Measurements from ENCODE around the gene MAMDC2. TPM values are rescaled to one million over a fixed set of nuclear protein-coding genes. Genes with fewer than 3 reads are reported as not detected.
A peak's percentile ranks its signal among the peaks of the same experiment; 100 is the strongest.

The MAMDC2 gene
- total and polyA plus RNA-seq, 2 donors (not counting 1 experiment from before 2014, with no cell fraction given): not detected

- POLR2A ChIA-PET: interaction anchor here (0.6 kb wide), 1 partner anchor 42 kb away, joined by 3 read pairs; no protein-coding TSS in a partner anchor
- no peak for TF ChIP-seq EZH2 (IDR thresholded peaks at IDR 0.05; ENCODE audit: borderline replicate concordance, insufficient read depth, low read depth, low read length, poor library complexity, severe bottlenecking)
- TF ChIP-seq CTCF (IDR thresholded peaks at IDR 0.05): no peak
- peaks cover 4 to 11% of the 10 kb centered on the region in 2 experiments for H3K36me3 ChIP-seq (replicated peaks in 1 of 2; ENCODE audit: control extremely low read depth in 1 of 2, control insufficient read depth in 1 of 2, extremely low read depth in 1 of 2, insufficient read depth in 2 of 2, low read length in 1 of 2)
- H3K9ac ChIP-seq (ENCODE audit: low read length): no peak overlapping the region
- H2AFZ ChIP-seq (ENCODE audit: insufficient read depth, low read depth, low read length, poor library complexity, severe bottlenecking): no peak overlapping the region
- intact Hi-C loops (cut with micrococcal nuclease): no loop called here
- ATAC-seq (ENCODE audit: low read depth): no peak
- CTCF ChIA-PET: no interaction called here
- no peak overlapping the region for H3K27ac ChIP-seq (ENCODE audit: low read length in 2 of 2)
- DNase-seq: peak; percentile 48
- H3K4me3 Mint-ChIP-seq: peak overlapping the region; percentile 92
- no peaks in the 10 kb centered on the region for H3K27me3 ChIP-seq (replicated peaks in 1 of 4; ENCODE audit: control extremely low read depth in 1 of 4, control insufficient read depth in 3 of 4, insufficient read depth in 4 of 4, low read length in 3 of 4)
- peaks cover 78% of the 10 kb centered on the region for H3K79me2 ChIP-seq (ENCODE audit: control insufficient read depth, insufficient read depth, low read length)
- H3K4me1 Mint-ChIP-seq: peaks cover 46% of the 10 kb centered on the region
- peak overlapping the region in 1 of 5 experiments; percentile 93 for H3K4me3 ChIP-seq (ENCODE audit: control extremely low read depth in 1 of 5, extremely low read depth in 1 of 5, insufficient read depth in 1 of 5, low read depth in 2 of 5, low read length in 4 of 5)
- peak overlapping the region; percentile 87 for H3K4me2 ChIP-seq (replicated peaks; ENCODE audit: low read depth, low read length, poor library complexity, severe bottlenecking)
- H3K4me1 ChIP-seq (ENCODE audit: control insufficient read depth in 2 of 2, insufficient read depth in 2 of 2, low read length in 2 of 2): peaks cover 26 to 34% of the 10 kb centered on the region in 2 donors
- no peaks in the 10 kb centered on the region for H3K27me3 Mint-ChIP-seq
- peaks cover 40% of the 10 kb centered on the region for H4K20me1 ChIP-seq (ENCODE audit: control insufficient read depth, insufficient read depth, low read length, poor library complexity, severe bottlenecking)
- WGBS (ENCODE audit: insufficient coverage): 92% methylated on average over 2 of the region's 8 CpGs
- no peaks in the 10 kb centered on the region for H3K9me3 ChIP-seq (ENCODE audit: control extremely low read depth in 1 of 3, control insufficient read depth in 2 of 3, insufficient read depth in 1 of 3, low read length in 2 of 3)
- H3K9me3 Mint-ChIP-seq (ENCODE audit: insufficient read depth): no peaks in the 10 kb centered on the region
- H3K27ac Mint-ChIP-seq: peak overlapping the region; percentile 21
These were observed 217.0 kb downstream of the MAMDC2 start for GRCh38 chr9:70260606-70261005.

GRCh38 chr9:70261131-70261870, 217.7 kb downstream of the MAMDC2 start:
- ChIA-PET CTCF (no interaction called here), POLR2A (interaction anchor here (0.6 kb wide), 1 partner anchor 41 kb away, joined by 3 read pairs; no protein-coding TSS in a partner anchor)
- WGBS (ENCODE audit: insufficient coverage): 94% methylated on average over 4 of the region's 4 CpGs
- Mint-ChIP-seq H3K4me3 (peak overlapping the region; percentile 92), H3K4me1 (peaks cover 47% of the 10 kb centered on the region), H3K9me3 (ENCODE audit: insufficient read depth) (no peaks in the 10 kb centered on the region), H3K27ac (no peak overlapping the region), H3K27me3 (no peaks in the 10 kb centered on the region)
- intact Hi-C loops (cut with micrococcal nuclease): no loop called here
- no peak overlapping the region for H3K9ac ChIP-seq (ENCODE audit: low read length)
- TF ChIP-seq EZH2 (IDR thresholded peaks at IDR 0.05; ENCODE audit: borderline replicate concordance, insufficient read depth, low read depth, low read length, poor library complexity, severe bottlenecking) (no peak), CTCF (IDR thresholded peaks at IDR 0.05) (no peak)
- H3K27me3 ChIP-seq (replicated peaks in 1 of 4; ENCODE audit: control extremely low read depth in 1 of 4, control insufficient read depth in 3 of 4, insufficient read depth in 4 of 4, low read length in 3 of 4): no peaks in the 10 kb centered on the region
- H3K36me3 ChIP-seq (replicated peaks in 1 of 2; ENCODE audit: control extremely low read depth in 1 of 2, control insufficient read depth in 1 of 2, extremely low read depth in 1 of 2, insufficient read depth in 2 of 2, low read length in 1 of 2): peaks cover 4 to 11% of the 10 kb centered on the region in 2 experiments
- H3K79me2 ChIP-seq (ENCODE audit: control insufficient read depth, insufficient read depth, low read length): peaks cover 78% of the 10 kb centered on the region
- H4K20me1 ChIP-seq (ENCODE audit: control insufficient read depth, insufficient read depth, low read length, poor library complexity, severe bottlenecking): peaks cover 40% of the 10 kb centered on the region
- no peak overlapping the region for H3K27ac ChIP-seq (ENCODE audit: low read length in 2 of 2)
- no peak overlapping the region for H3K4me2 ChIP-seq (replicated peaks; ENCODE audit: low read depth, low read length, poor library complexity, severe bottlenecking)
- DNase-seq (no peak), ATAC-seq (ENCODE audit: low read depth) (no peak)
- H3K4me1 ChIP-seq (ENCODE audit: control insufficient read depth in 2 of 2, insufficient read depth in 2 of 2, low read length in 2 of 2): peaks cover 26 to 34% of the 10 kb centered on the region in 2 donors
- H3K9me3 ChIP-seq (ENCODE audit: control extremely low read depth in 1 of 3, control insufficient read depth in 2 of 3, insufficient read depth in 1 of 3, low read length in 2 of 3): no peaks in the 10 kb centered on the region
- no peak overlapping the region for H3K4me3 ChIP-seq (ENCODE audit: control extremely low read depth in 1 of 5, extremely low read depth in 1 of 5, insufficient read depth in 1 of 5, low read depth in 2 of 5, low read length in 4 of 5)
- H2AFZ ChIP-seq (ENCODE audit: insufficient read depth, low read depth, low read length, poor library complexity, severe bottlenecking): no peak overlapping the region

Data from B cell (primary cell).